GM10248 (cell line): Measurements from ENCODE around the gene CDC37L1.
A peak's percentile ranks its signal among the peaks of the same experiment; 100 is the strongest.

ENCODE experiments used
- CTCF ChIA-PET: fragments of 300-600 bp; sonication (Branson Sonifier 250); formaldehyde crosslinking; extraction: SDS; loops from one replicate; lab custom pipeline; 2021; ENCODE audit warnings: antibody characterized with exemption; lab: Yijun Ruan, JAX
- POLR2A ChIA-PET: fragments of 350-650 bp; sonication (Branson Sonifier 250); formaldehyde crosslinking; extraction: SDS; loops from one replicate; lab custom pipeline; 2020; ENCODE audit warnings: antibody characterized with exemption; lab: Yijun Ruan, JAX
- DNase-seq: peaks from one replicate; pipeline ENCODE4 v3.0.0; 2012; ENCODE audit errors: extremely low spot score
- TF ChIP-seq, protein P1 (sequence below): IDR thresholded peaks from 2 replicates; pipeline ENCODE4 v1.5.1; 2012; ENCODE audit warnings: mild to moderate bottlenecking, low read depth; ENCODE audit errors: extremely low read depth, missing control alignments, control extremely low read depth

Gene CDC37L1

DNA sequence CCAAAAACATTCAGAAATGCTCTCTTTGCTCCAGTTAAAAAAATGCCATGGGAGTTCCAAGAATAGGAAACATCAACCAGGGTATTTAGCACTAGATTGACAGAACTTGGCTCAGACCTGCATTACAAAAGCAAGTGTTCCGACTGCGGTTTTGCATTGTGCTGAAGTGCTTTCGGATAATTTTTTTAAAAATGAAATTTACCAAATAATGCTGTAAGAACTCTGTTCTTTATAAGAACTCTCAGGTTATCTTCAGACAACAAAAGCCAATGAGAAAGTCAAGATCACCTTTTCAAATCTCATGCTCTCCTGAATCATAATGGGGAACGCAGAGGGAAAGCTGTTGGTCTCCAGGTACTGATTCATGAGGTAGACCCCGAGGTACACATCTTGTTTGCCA lies 17.8 kb upstream of the CDC37L1 start:
- ChIA-PET CTCF (interaction anchor here (0.7 to 2.3 kb wide), 4 partner anchors 9 to 84 kb away, joined by 3 to 7 read pairs (median 4); partner anchors contain the start of gene CDC37L1), POLR2A (interaction anchor here (1.2 kb wide), 1 partner anchor 18 kb away, joined by 3 read pairs; the partner anchor contains the start of gene CDC37L1)
- no peak for DNase-seq
- TF ChIP-seq, protein P1, sequence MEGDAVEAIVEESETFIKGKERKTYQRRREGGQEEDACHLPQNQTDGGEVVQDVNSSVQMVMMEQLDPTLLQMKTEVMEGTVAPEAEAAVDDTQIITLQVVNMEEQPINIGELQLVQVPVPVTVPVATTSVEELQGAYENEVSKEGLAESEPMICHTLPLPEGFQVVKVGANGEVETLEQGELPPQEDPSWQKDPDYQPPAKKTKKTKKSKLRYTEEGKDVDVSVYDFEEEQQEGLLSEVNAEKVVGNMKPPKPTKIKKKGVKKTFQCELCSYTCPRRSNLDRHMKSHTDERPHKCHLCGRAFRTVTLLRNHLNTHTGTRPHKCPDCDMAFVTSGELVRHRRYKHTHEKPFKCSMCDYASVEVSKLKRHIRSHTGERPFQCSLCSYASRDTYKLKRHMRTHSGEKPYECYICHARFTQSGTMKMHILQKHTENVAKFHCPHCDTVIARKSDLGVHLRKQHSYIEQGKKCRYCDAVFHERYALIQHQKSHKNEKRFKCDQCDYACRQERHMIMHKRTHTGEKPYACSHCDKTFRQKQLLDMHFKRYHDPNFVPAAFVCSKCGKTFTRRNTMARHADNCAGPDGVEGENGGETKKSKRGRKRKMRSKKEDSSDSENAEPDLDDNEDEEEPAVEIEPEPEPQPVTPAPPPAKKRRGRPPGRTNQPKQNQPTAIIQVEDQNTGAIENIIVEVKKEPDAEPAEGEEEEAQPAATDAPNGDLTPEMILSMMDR, result no peak

DNA sequence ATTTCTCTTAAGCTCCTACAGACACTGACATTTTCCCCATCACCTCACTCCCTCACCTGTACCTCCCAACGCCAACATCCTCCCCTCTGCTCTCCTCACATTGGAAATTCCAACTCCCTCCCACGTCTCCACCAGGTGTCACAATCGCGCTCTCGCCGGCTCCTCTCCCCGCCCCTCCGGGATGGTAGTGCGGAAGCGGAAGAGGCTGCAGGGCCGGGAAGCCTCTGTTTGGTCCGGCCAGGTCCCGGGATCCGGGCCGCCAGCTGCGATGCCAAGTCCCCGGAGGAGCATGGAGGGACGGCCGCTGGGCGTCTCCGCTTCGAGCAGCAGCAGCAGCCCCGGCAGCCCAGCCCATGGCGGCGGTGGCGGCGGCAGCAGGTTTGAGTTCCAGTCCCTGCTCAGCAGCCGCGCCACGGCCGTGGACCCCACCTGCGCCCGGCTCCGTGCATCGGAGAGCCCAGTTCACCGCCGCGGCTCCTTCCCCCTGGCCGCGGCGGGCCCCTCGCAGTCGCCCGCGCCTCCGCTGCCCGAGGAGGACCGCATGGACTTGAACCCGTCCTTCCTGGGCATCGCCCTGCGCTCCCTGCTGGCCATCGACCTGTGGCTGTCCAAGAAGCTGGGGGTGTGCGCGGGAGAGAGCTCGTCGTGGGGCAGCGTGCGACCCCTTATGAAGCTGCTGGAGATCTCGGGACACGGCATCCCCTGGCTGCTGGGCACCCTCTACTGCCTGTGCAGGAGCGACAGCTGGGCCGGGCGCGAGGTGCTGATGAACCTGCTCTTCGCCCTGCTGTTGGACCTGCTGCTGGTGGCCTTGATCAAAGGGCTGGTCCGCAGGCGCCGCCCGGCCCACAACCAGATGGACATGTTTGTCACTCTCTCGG lies 17.0 kb upstream of the CDC37L1 start, which contains the start of gene PLPP6:
Gene PLPP6, plus strand, starts transcription at position 187 of the 881 bp plus-strand sequence. Its CDS starts 82 bp downstream, at position 269.
- CTCF ChIA-PET, result interaction anchor here (0.7 to 2.3 kb wide), 7 partner anchors 10 to 173 kb away, joined by 3 to 7 read pairs (median 4); partner anchors contain the start of gene CDC37L1
- DNase-seq, result peak; percentile 82
- TF ChIP-seq, protein P1, result peak; percentile 67
- POLR2A ChIA-PET, result interaction anchor here (1.2 kb wide), 1 partner anchor 17 kb away, joined by 3 read pairs; the partner anchor contains the start of gene CDC37L1

DNA sequence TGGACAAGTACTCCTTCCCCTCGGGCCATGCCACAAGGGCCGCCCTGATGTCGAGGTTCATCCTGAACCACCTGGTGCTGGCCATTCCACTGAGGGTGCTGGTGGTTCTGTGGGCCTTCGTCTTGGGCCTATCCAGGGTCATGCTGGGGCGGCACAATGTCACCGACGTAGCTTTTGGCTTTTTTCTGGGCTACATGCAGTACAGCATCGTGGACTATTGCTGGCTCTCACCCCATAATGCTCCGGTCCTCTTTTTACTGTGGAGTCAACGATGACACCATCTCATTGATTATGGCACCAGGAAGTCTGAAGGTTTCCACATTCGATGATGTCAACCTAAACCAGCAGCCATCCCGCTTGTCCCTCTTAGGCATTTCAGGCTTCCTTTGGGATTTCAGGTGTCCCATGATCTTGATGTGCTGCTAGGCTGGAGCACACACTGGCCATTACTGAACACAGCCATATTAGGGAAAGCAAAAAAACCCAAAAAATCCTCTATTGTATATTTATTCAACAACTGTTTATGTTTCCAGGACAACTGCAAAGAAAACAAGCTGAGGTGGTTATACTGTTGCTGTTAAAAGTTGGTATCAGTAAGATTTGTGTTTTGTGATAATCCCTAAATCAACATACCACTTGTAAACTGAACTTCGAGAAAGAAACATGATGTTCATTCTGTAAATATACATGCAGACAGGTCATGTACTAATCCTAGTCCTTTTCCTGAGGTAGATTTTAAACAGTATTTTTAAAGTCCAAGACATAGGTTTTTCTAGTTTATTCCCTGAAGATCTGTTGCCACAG lies 16.2 kb upstream of the CDC37L1 start:
- no peak for DNase-seq
- CTCF ChIA-PET, result interaction anchor here (0.9 to 2.4 kb wide), 6 partner anchors 15 to 174 kb away, joined by 3 to 7 read pairs (median 4); partner anchors contain the start of gene CDC37L1
- TF ChIP-seq, protein P1, result no peak

DNA sequence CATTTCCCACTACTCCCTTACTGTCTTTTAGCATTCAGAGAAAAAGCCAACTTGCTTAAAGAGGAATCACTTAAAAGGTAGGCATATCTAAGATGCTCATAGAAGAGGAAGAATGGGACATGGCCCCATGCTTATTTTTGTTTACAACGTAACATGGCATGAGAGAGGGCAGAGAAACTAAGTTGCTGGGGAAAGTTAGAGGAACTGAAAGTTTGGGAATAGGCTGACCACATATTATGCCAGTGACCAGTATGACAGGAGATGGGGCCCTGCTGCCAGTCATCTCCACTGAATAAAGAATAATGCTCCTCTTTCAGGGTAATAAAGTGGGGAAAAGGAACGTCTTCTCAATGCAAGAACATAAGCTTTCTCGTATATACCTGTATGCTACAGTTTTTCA lies 15.4 kb upstream of the CDC37L1 start:
- CTCF ChIA-PET, result interaction anchor here (1.5 to 2.9 kb wide), 3 partner anchors 15 to 22 kb away, joined by 3 to 8 read pairs (median 7); partner anchors contain the start of gene CDC37L1
- TF ChIP-seq, protein P1, result no peak
- no peak for DNase-seq
- POLR2A ChIA-PET, result no interaction called here

More for the DNA sequence above, 16.2 kb upstream of the CDC37L1 start:
- POLR2A ChIA-PET, result no interaction called here

DNA sequence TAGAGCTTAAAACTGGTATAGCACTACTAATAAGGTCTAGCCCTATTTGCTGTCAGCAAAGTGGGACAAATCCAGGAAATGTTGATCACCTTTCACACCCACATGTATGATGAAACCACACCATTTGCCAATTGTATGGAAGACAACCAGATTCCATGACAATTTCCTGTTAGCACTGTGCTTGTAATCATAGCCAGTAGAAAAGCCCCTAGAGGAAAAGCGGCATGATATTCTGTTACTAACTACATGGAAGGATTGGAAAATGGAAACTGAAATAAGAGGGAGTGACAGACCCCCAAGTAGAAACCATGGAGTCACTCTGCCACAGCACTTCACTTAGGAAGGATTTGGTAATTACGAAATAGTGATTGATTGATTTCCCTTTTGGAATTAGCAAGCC lies 14.0 kb upstream of the CDC37L1 start:
- TF ChIP-seq, protein P1, result no peak
- ChIA-PET POLR2A (interaction anchor here (1.4 kb wide), 1 partner anchor 175 kb away, joined by 4 read pairs; the partner anchor contains the start of gene SLC1A1), CTCF (interaction anchor here (0.9 to 2.9 kb wide), 8 partner anchors 8 to 97 kb away, joined by 3 to 8 read pairs (median 4); partner anchors contain the start of gene CDC37L1)
- DNase-seq, result no peak
